Loucy (cell line): ENCODE results near the gene OR1J2.

Experiments used
- EZH2phosphoT487 ChIP-seq: fragments of 200-600 bp; IDR thresholded peaks from 2 replicates; pipeline ENCODE4 v1.6.1; 2018; ENCODE audit warnings: antibody characterized with exemption, mild to moderate bottlenecking, moderate library complexity, borderline replicate concordance
- TF ChIP-seq, protein P1 (sequence below): fragments of 200-600 bp; sonication (generic); conservative IDR thresholded peaks from 2 replicates; pipeline ENCODE4 v1.5.1; 2014; ENCODE audit warnings: mild to moderate bottlenecking, antibody characterized with exemption, low read length

DNA sequence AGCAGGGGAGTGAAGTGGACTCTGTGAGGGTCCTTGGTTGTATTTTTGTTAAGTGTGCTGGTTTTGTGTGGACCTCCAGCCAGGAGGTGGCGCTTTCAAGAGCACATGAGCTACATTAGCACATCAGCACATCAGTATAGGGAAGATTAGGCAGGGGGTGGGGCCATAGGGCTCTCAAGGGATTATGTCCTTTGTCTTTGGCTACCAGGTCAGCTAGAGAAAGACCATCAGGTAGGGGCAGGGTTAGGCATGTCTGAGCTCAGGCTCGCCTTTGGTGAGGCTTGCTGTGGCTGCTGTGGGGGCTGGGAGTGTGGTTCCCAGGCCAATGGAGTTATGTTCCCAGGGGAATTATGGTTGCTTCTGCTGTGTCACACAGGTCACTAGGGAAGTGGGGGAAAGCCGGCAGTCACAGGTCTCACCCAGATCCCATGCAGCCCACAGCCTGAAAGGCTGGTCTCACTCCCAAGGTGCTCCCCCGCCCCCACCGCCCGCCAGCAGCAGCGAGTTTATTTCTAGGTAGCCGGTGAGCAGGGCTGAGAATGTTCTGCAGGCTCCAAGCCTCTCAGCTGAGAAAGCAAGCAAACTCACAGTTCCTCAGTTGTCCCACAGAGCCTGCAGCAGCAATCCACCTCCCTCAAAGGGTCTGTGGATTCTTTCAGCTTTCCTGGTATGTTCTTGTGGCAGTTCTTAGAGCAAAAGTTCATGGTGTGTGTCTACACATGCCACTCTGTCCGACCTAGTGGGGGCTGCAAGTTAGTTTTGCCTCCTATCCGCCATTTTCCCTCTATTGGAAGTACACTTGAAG is 46.6 kb upstream of the OR1J2 start:
- TF ChIP-seq, protein P1, sequence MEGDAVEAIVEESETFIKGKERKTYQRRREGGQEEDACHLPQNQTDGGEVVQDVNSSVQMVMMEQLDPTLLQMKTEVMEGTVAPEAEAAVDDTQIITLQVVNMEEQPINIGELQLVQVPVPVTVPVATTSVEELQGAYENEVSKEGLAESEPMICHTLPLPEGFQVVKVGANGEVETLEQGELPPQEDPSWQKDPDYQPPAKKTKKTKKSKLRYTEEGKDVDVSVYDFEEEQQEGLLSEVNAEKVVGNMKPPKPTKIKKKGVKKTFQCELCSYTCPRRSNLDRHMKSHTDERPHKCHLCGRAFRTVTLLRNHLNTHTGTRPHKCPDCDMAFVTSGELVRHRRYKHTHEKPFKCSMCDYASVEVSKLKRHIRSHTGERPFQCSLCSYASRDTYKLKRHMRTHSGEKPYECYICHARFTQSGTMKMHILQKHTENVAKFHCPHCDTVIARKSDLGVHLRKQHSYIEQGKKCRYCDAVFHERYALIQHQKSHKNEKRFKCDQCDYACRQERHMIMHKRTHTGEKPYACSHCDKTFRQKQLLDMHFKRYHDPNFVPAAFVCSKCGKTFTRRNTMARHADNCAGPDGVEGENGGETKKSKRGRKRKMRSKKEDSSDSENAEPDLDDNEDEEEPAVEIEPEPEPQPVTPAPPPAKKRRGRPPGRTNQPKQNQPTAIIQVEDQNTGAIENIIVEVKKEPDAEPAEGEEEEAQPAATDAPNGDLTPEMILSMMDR = peak; percentile 82
- TF ChIP-seq EZH2phosphoT487 = no peak
